ENCODE data around the gene AMY2A. TPM values are rescaled to one million over a fixed set of nuclear protein-coding genes. Genes with fewer than 3 reads are reported as not detected.
"Not testable (repeated sequence)": the region's sequence is repeated elsewhere in the genome, so short reads cannot be mapped to it uniquely, and the experiment has no call there.

Gene AMY2A
- polyA plus RNA-seq, 1 experiment, result not detected

DNA sequence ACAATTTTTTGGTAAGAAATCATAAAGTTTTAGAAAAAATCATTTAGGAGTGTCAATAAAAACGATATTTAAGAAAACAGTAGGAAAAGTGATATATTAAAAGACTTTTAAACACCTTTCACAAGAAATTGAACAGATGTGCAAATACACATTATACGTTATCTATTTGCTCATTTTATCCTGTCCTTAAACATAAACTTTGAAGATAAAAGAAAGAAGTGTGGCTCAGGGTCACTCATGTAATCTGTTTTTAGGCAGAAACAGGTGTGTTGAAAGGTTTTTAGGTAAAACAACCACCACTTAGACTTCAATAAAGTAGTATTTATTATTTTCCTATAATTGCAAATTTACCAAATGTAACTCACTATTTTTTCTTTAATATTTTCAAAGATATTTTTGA is 32.7 kb upstream of the AMY2A start:
- no peak for TF ChIP-seq CTCF (IDR thresholded peaks at IDR 0.05; ENCODE audit: insufficient read depth, low read depth, low read length)
- H3K36me3 ChIP-seq (ENCODE audit: control insufficient read depth, insufficient read depth, low read length), result no peaks in the 10 kb centered on the region
- no peaks in the 10 kb centered on the region for H3K27me3 ChIP-seq (ENCODE audit: control insufficient read depth, insufficient read depth, low read length)
- ChIA-PET CTCF (no interaction called here), POLR2A (no interaction called here)
- H3K4me3 ChIP-seq (ENCODE audit: low read depth, low read length), result no peak overlapping the region
- no peak for DNase-seq (ENCODE audit: low read depth)

DNA sequence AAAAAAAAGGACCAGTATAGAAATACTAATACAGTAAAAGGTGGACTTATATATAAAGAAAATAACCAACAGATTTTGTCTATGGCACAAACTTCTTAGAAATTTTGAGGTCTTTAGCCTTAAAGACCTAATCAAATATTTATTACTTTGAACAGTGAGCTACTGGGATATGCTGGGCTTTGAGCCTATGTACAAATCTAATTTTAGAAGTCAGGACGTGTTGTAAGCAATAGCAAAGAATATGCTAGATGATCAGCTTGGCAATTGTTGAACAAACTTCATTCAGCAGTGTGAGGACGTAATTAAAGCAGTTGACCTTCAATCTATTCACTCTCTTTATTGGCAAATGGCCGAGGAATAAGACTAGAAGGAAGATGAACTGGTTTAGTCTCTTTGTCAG is 14.5 kb upstream of the AMY2A start:
- H3K4me3 ChIP-seq (ENCODE audit: low read depth, low read length); POLR2A ChIA-PET; H3K36me3 ChIP-seq (ENCODE audit: control insufficient read depth, insufficient read depth, low read length); DNase-seq (ENCODE audit: low read depth); H3K27me3 ChIP-seq (ENCODE audit: control insufficient read depth, insufficient read depth, low read length); CTCF ChIA-PET: not testable (repeated sequence)

GRCh38 chr1:103616362-103616761 is 865 bp upstream of the AMY2A start:
- POLR2A ChIA-PET, result no interaction called here

DNA sequence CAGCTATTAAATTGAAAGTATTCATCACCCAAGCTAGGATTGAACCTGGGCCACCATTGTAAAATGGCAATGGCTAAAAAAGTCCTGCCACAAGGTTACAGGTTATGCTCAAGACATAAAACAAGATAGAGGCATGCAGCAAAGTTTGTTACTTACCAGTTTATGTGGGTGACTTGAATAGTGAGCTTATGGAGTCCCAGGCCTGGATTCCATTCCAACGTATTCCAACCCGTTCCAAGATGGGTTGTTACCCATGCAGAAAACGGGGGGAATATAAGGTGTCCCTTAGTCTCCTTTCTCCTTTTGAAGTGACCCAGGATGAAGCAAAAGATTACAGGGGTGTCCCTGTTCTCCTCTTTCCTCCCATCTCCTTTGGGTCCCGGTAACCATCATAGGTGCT is 10.2 kb downstream of the AMY2A start:
- H3K36me3 ChIP-seq (ENCODE audit: control insufficient read depth, insufficient read depth, low read length); DNase-seq (ENCODE audit: low read depth); POLR2A ChIA-PET; H3K27me3 ChIP-seq (ENCODE audit: control insufficient read depth, insufficient read depth, low read length); H3K4me3 ChIP-seq (ENCODE audit: low read depth, low read length); CTCF ChIA-PET: not testable (repeated sequence)

More at GRCh38 chr1:103616362-103616761, 865 bp upstream of the AMY2A start:
- CTCF ChIA-PET, result no interaction called here
- Histone ChIP-seq H3K36me3 (ENCODE audit: control insufficient read depth, insufficient read depth, low read length) (no peaks in the 10 kb centered on the region), H3K27me3 (ENCODE audit: control insufficient read depth, insufficient read depth, low read length) (no peaks in the 10 kb centered on the region), H3K4me3 (ENCODE audit: low read depth, low read length) (no peak overlapping the region)
- TF ChIP-seq CTCF (IDR thresholded peaks at IDR 0.05; ENCODE audit: insufficient read depth, low read depth, low read length), result no peak
- DNase-seq (ENCODE audit: low read depth), result no peak

DNA sequence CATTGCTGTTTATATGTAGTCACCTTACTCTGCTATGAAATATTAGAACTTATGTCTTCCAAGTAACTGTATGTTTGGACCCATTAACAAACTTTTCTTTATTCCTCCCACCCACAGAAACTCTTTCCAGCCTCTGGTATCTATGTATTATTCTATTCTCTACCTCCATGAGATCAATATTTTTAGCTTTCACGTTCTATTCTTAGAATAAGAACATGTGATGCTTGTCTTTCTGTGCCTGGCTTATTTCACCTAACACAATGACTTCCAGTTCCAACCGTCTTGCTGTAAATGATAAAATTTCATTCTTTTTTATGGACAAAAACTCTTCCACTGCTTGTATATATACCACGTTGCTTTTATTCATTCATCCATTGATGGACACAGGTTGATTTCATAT is 24.0 kb downstream of the AMY2A start:
- H3K27me3 ChIP-seq (ENCODE audit: control insufficient read depth, insufficient read depth, low read length); H3K36me3 ChIP-seq (ENCODE audit: control insufficient read depth, insufficient read depth, low read length); H3K4me3 ChIP-seq (ENCODE audit: low read depth, low read length); CTCF ChIA-PET; POLR2A ChIA-PET; DNase-seq (ENCODE audit: low read depth): not testable (repeated sequence)

GRCh38 chr1:103643908-103644307 is 26.7 kb downstream of the AMY2A start:
- CTCF ChIA-PET, POLR2A ChIA-PET: not testable (repeated sequence)

DNA sequence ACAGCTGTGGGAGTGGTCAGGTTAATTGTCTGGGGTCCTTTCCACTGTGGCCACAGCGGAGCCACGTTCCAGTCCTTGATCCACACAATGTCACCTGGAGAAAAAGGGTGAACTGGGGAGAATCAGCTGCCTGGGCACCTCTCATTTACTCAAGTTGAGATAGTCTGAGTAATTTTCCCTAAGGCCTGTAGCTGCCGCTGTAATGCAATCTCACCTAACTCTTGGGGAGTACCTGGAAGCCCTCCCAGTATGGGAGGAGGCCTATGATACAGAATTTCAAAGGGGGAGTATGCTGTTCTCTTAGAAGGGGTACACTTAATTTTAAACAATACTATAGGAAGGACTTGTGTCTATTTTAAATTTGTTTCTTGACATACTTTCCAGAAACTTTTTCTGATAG is 33.1 kb downstream of the AMY2A start:
- CTCF ChIA-PET, result not testable (repeated sequence)

More at GRCh38 chr1:103643908-103644307, 26.7 kb downstream of the AMY2A start:
- H3K36me3 ChIP-seq (ENCODE audit: control insufficient read depth, insufficient read depth, low read length); H3K4me3 ChIP-seq (ENCODE audit: low read depth, low read length); H3K27me3 ChIP-seq (ENCODE audit: control insufficient read depth, insufficient read depth, low read length); DNase-seq (ENCODE audit: low read depth): not testable (repeated sequence)

DNA sequence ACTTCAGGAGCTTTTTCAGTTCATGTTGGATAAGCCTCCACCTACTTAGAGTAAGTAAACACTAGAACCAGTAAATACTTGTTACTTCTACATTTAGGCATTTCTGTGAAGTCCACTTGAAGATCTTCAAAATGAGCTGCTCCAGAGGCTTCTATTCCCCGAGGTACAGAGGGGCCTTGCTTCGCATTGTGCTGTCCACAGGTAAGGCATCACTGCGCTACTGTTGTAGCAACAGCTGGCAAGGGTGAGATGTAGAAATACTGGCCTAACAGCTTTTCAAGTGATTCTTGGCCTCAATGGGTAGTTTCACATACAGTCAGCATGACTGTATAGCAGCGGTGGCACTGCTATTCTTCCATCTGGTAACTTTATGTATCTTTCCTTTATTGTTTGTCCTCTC is 33.7 kb downstream of the AMY2A start:
- POLR2A ChIA-PET; CTCF ChIA-PET; H3K4me3 ChIP-seq (ENCODE audit: low read depth, low read length); H3K27me3 ChIP-seq (ENCODE audit: control insufficient read depth, insufficient read depth, low read length); H3K36me3 ChIP-seq (ENCODE audit: control insufficient read depth, insufficient read depth, low read length); DNase-seq (ENCODE audit: low read depth): not testable (repeated sequence)

More for the DNA sequence above, 33.1 kb downstream of the AMY2A start:
- H3K4me3 ChIP-seq (ENCODE audit: low read depth, low read length); H3K27me3 ChIP-seq (ENCODE audit: control insufficient read depth, insufficient read depth, low read length); POLR2A ChIA-PET; DNase-seq (ENCODE audit: low read depth); H3K36me3 ChIP-seq (ENCODE audit: control insufficient read depth, insufficient read depth, low read length): not testable (repeated sequence)

GRCh38 chr1:103654133-103654532 is 36.9 kb downstream of the AMY2A start:
- CTCF ChIA-PET, result not testable (repeated sequence)

GRCh38 chr1:103655460-103655859 is 38.2 kb downstream of the AMY2A start, which contains the start of gene AMY1A:
TSS of gene AMY1A (plus strand) at chr1:103655760. CDS start at chr1:103656331, 571 bp downstream.
- POLR2A ChIA-PET; H3K27me3 ChIP-seq (ENCODE audit: control insufficient read depth, insufficient read depth, low read length); H3K36me3 ChIP-seq (ENCODE audit: control insufficient read depth, insufficient read depth, low read length); CTCF ChIA-PET; H3K4me3 ChIP-seq (ENCODE audit: low read depth, low read length); DNase-seq (ENCODE audit: low read depth): not testable (repeated sequence)

More at GRCh38 chr1:103654133-103654532, 36.9 kb downstream of the AMY2A start:
- H3K27me3 ChIP-seq (ENCODE audit: control insufficient read depth, insufficient read depth, low read length); H3K4me3 ChIP-seq (ENCODE audit: low read depth, low read length); H3K36me3 ChIP-seq (ENCODE audit: control insufficient read depth, insufficient read depth, low read length); DNase-seq (ENCODE audit: low read depth); POLR2A ChIA-PET: not testable (repeated sequence)

Measured in BJ (cell line).